HepG2 (cell line): ENCODE measurements around the gene KSR1.
"Not testable (repeated sequence)": the region's sequence is repeated elsewhere in the genome, so short reads cannot be mapped to it uniquely, and the experiment has no call there.

Experiments
- ATF7-NPFF ChIP-seq: sonication (generic); formaldehyde crosslinking; IDR thresholded peaks from 2 replicates; pipeline ENCODE4 v1.8.1; 2023; ENCODE audit warnings: mild to moderate bottlenecking, low read depth, missing genetic modification reagents, moderate library complexity
- POLR2AphosphoS5 ChIP-seq: IDR thresholded peaks from 2 replicates; pipeline ENCODE4 v1.6.1; 2012; ENCODE audit warnings: low read depth, low read length
- RAD21 ChIP-seq: fragments of 450-650 bp; formaldehyde crosslinking; IDR thresholded peaks from 2 replicates; pipeline ENCODE4 v1.5.0; 2020; ENCODE audit warnings: mild to moderate bottlenecking
- TBX2 ChIP-seq: sonication (generic); formaldehyde crosslinking; IDR thresholded peaks from 2 replicates; pipeline ENCODE4 v1.5.0; 2020; ENCODE audit warnings: missing genetic modification reagents, mild to moderate bottlenecking, borderline replicate concordance
- TOE1 ChIP-seq: sonication (generic); formaldehyde crosslinking; IDR thresholded peaks from 2 replicates; pipeline ENCODE4 v1.4.0; 2020; ENCODE audit warnings: mild to moderate bottlenecking, missing genetic modification reagents
- ZNF772 ChIP-seq: sonication (generic); formaldehyde crosslinking; IDR thresholded peaks from 2 replicates; pipeline ENCODE4 v1.5.0; 2020; ENCODE audit warnings: mild to moderate bottlenecking, missing genetic modification reagents
- TF ChIP-seq, protein P1 (sequence below): sonication (generic); formaldehyde crosslinking; IDR thresholded peaks from 2 replicates; pipeline ENCODE4 v1.4.0; 2020; ENCODE audit warnings: mild to moderate bottlenecking, missing genetic modification reagents
- TF ChIP-seq, protein P2 (sequence below): sonication (generic); formaldehyde crosslinking; IDR thresholded peaks from 2 replicates; pipeline ENCODE4 v1.5.0; 2020; ENCODE audit warnings: mild to moderate bottlenecking, missing genetic modification reagents, moderate library complexity
- TF ChIP-seq, protein P3 (sequence below), 2 experiments: sonication (generic) in 1 of 2; formaldehyde crosslinking in 1 of 2; IDR thresholded peaks; 2 replicates each; pipeline versions ENCODE4 v1.5.1 to v1.6.1; 2011 to 2020; ENCODE audit warnings: borderline replicate concordance in 1 of 2, low read depth in 1 of 2, low read length in 1 of 2, mild to moderate bottlenecking in 1 of 2, missing genetic modification reagents in 1 of 2, moderate library complexity in 1 of 2
- TF ChIP-seq, protein P4 (sequence below): sonication (generic); formaldehyde crosslinking; IDR thresholded peaks from 2 replicates; pipeline ENCODE4 v1.5.1; 2020; ENCODE audit warnings: mild to moderate bottlenecking, missing genetic modification reagents, moderate library complexity

- TF ChIP-seq, protein P1, sequence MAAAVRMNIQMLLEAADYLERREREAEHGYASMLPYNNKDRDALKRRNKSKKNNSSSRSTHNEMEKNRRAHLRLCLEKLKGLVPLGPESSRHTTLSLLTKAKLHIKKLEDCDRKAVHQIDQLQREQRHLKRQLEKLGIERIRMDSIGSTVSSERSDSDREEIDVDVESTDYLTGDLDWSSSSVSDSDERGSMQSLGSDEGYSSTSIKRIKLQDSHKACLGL: not testable (repeated sequence)
- not testable (repeated sequence) for TF ChIP-seq POLR2AphosphoS5; TOE1 (CRISPR knock-in tag); ATF7-NPFF (CRISPR knock-in tag); RAD21; TBX2; ZNF772
- TF ChIP-seq, protein P2, sequence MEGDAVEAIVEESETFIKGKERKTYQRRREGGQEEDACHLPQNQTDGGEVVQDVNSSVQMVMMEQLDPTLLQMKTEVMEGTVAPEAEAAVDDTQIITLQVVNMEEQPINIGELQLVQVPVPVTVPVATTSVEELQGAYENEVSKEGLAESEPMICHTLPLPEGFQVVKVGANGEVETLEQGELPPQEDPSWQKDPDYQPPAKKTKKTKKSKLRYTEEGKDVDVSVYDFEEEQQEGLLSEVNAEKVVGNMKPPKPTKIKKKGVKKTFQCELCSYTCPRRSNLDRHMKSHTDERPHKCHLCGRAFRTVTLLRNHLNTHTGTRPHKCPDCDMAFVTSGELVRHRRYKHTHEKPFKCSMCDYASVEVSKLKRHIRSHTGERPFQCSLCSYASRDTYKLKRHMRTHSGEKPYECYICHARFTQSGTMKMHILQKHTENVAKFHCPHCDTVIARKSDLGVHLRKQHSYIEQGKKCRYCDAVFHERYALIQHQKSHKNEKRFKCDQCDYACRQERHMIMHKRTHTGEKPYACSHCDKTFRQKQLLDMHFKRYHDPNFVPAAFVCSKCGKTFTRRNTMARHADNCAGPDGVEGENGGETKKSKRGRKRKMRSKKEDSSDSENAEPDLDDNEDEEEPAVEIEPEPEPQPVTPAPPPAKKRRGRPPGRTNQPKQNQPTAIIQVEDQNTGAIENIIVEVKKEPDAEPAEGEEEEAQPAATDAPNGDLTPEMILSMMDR (CRISPR knock-in tag): not testable (repeated sequence)
- TF ChIP-seq, protein P3, sequence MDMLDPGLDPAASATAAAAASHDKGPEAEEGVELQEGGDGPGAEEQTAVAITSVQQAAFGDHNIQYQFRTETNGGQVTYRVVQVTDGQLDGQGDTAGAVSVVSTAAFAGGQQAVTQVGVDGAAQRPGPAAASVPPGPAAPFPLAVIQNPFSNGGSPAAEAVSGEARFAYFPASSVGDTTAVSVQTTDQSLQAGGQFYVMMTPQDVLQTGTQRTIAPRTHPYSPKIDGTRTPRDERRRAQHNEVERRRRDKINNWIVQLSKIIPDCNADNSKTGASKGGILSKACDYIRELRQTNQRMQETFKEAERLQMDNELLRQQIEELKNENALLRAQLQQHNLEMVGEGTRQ (IDR thresholded peaks at IDR 0.05; ENCODE audit: low read depth, low read length): not testable (repeated sequence)
- TF ChIP-seq, protein P3 (CRISPR knock-in tag; IDR thresholded peaks at IDR 0.05; ENCODE audit: borderline replicate concordance): not testable (repeated sequence)
- TF ChIP-seq, protein P4, sequence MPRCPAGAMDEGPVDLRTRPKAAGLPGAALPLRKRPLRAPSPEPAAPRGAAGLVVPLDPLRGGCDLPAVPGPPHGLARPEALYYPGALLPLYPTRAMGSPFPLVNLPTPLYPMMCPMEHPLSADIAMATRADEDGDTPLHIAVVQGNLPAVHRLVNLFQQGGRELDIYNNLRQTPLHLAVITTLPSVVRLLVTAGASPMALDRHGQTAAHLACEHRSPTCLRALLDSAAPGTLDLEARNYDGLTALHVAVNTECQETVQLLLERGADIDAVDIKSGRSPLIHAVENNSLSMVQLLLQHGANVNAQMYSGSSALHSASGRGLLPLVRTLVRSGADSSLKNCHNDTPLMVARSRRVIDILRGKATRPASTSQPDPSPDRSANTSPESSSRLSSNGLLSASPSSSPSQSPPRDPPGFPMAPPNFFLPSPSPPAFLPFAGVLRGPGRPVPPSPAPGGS (CRISPR knock-in tag): not testable (repeated sequence)
Measured at GRCh38 chr17:27426471-27426870, 29.8 kb upstream of the KSR1 start.
